ENCODE results near the gene ATP8A2.

Gene ATP8A2

GRCh38 chr13:26034018-26034417 lies 662.2 kb downstream of the ATP8A2 start:
- Histone ChIP-seq H3K36me3 (ENCODE audit: control insufficient read depth, insufficient read depth, low read length) (no peaks in the 10 kb centered on the region), H3K4me1 (ENCODE audit: control insufficient read depth, insufficient read depth, low read length) (no peaks in the 10 kb centered on the region), H3K9me3 (ENCODE audit: control insufficient read depth, insufficient read depth, low read length) (no peaks in the 10 kb centered on the region), H3K4me3 (ENCODE audit: low read depth, low read length) (no peak overlapping the region), H3K27me3 (ENCODE audit: control insufficient read depth, insufficient read depth, low read length) (no peaks in the 10 kb centered on the region), H3K9ac (ENCODE audit: low read depth, low read length) (no peak overlapping the region)

GRCh38 chr13:26036383-26036782 lies 664.6 kb downstream of the ATP8A2 start:
- H3K4me1 ChIP-seq (ENCODE audit: control insufficient read depth, insufficient read depth, low read length), result no peaks in the 10 kb centered on the region
- no peak overlapping the region for H3K9ac ChIP-seq (ENCODE audit: low read depth, low read length)
- no peaks in the 10 kb centered on the region for H3K27me3 ChIP-seq (ENCODE audit: control insufficient read depth, insufficient read depth, low read length)
- H3K9me3 ChIP-seq (ENCODE audit: control insufficient read depth, insufficient read depth, low read length), result no peaks in the 10 kb centered on the region
- H3K4me3 ChIP-seq (ENCODE audit: low read depth, low read length), result no peak overlapping the region
- H3K36me3 ChIP-seq (ENCODE audit: control insufficient read depth, insufficient read depth, low read length), result no peaks in the 10 kb centered on the region

DNA sequence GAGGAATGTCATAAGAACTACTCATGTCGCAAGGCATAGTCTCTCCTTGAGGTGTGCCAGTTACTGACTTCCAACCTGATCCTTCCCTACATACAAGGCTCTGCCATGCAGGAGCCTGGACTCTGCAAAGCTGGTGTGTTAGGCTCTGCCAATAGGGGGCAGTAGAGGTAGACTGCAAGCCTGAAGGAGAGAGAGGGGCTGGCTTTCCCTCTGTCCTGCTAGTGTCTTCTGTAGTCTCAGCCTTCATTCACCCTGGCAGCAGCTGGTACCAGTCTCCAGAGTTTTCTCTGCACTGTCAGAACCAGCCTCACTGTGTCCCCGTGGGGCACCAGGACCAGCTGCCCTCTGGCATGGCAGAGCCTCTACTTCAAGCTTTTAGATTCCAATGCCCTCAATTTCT lies 665.5 kb downstream of the ATP8A2 start:
- Histone ChIP-seq H3K36me3 (ENCODE audit: control insufficient read depth, insufficient read depth, low read length) (no peaks in the 10 kb centered on the region), H3K4me1 (ENCODE audit: control insufficient read depth, insufficient read depth, low read length) (no peaks in the 10 kb centered on the region), H3K9me3 (ENCODE audit: control insufficient read depth, insufficient read depth, low read length) (no peaks in the 10 kb centered on the region), H3K27me3 (ENCODE audit: control insufficient read depth, insufficient read depth, low read length) (no peaks in the 10 kb centered on the region), H3K9ac (ENCODE audit: low read depth, low read length) (no peak overlapping the region), H3K4me3 (ENCODE audit: low read depth, low read length) (no peak overlapping the region)

DNA sequence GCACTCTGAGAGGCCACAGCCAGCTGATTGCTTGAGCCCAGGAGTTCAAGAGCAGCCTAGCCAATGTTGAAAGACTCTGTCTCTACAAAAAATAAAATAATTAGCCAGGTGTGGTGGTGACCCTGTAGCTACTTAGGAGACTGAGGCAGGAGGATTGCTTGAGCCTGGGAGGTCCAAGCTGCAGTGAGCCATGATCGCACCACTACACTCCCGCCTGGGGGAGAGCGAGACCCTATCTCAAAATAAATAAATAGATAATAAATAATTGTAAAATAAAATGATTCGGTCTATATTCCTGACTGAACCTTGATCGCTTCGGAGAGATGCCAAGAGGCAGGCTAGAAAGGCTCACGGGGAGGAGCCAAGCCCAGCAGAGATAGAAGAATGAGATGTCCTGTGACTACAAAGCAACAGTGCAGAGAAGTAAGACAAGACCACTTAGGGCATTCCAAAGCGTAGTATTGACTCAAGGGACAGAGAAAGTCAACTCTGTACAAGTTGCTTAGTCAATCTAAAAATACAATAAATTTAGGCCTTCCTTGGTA lies 667.2 kb downstream of the ATP8A2 start:
- Histone ChIP-seq H3K9ac (ENCODE audit: low read depth, low read length) (no peak overlapping the region), H3K4me3 (ENCODE audit: low read depth, low read length) (no peak overlapping the region), H3K36me3 (ENCODE audit: control insufficient read depth, insufficient read depth, low read length) (no peaks in the 10 kb centered on the region)

GRCh38 chr13:26041444-26041843 lies 669.7 kb downstream of the ATP8A2 start:
- no peaks in the 10 kb centered on the region for H3K4me1 ChIP-seq (ENCODE audit: control insufficient read depth, insufficient read depth, low read length)
- peaks cover 3% of the 10 kb centered on the region for H3K36me3 ChIP-seq (ENCODE audit: control insufficient read depth, insufficient read depth, low read length)
- no peak overlapping the region for H3K4me3 ChIP-seq (ENCODE audit: low read depth, low read length)
- no peak overlapping the region for H3K9ac ChIP-seq (ENCODE audit: low read depth, low read length)
- peaks cover 4% of the 10 kb centered on the region for H3K27me3 ChIP-seq (ENCODE audit: control insufficient read depth, insufficient read depth, low read length)
- H3K9me3 ChIP-seq (ENCODE audit: control insufficient read depth, insufficient read depth, low read length), result no peaks in the 10 kb centered on the region

More for the DNA sequence above, 667.2 kb downstream of the ATP8A2 start:
- no peaks in the 10 kb centered on the region for H3K9me3 ChIP-seq (ENCODE audit: control insufficient read depth, insufficient read depth, low read length)
- no peaks in the 10 kb centered on the region for H3K4me1 ChIP-seq (ENCODE audit: control insufficient read depth, insufficient read depth, low read length)
- H3K27me3 ChIP-seq (ENCODE audit: control insufficient read depth, insufficient read depth, low read length), result no peaks in the 10 kb centered on the region

- H3K4me3 ChIP-seq (ENCODE audit: low read depth, low read length), result no peak overlapping the region
- no peaks in the 10 kb centered on the region for H3K4me1 ChIP-seq (ENCODE audit: control insufficient read depth, insufficient read depth, low read length)
These were observed 671.0 kb downstream of the ATP8A2 start for GRCh38 chr13:26042785-26043184.

DNA sequence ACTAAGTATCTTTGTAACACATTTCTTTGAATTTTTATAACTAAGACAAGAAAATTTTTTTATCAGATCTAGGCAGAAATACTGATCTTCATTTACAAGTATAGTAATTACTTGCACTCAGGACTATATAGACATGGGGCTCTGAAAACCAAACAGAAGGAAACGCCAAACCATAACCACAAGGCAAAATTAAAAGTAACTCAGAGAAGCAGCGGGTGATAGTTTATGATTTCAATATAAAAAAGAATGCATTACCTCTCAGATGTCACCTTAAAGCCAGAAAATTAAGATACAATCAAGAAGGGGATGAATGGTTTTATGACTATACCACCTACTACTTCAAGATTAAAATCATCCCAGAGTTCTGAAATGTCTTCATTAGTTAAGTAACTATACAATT lies 673.4 kb downstream of the ATP8A2 start:
- Histone ChIP-seq H3K9me3 (ENCODE audit: control insufficient read depth, insufficient read depth, low read length) (no peaks in the 10 kb centered on the region), H3K4me1 (ENCODE audit: control insufficient read depth, insufficient read depth, low read length) (no peaks in the 10 kb centered on the region), H3K9ac (ENCODE audit: low read depth, low read length) (no peak overlapping the region), H3K36me3 (ENCODE audit: control insufficient read depth, insufficient read depth, low read length) (peaks cover 4% of the 10 kb centered on the region), H3K4me3 (ENCODE audit: low read depth, low read length) (no peak overlapping the region), H3K27me3 (ENCODE audit: control insufficient read depth, insufficient read depth, low read length) (peaks cover 26% of the 10 kb centered on the region)

More at GRCh38 chr13:26042785-26043184, 671.0 kb downstream of the ATP8A2 start:
- H3K9ac ChIP-seq (ENCODE audit: low read depth, low read length), result no peak overlapping the region
- peaks cover 6% of the 10 kb centered on the region for H3K27me3 ChIP-seq (ENCODE audit: control insufficient read depth, insufficient read depth, low read length)
- peaks cover 4% of the 10 kb centered on the region for H3K36me3 ChIP-seq (ENCODE audit: control insufficient read depth, insufficient read depth, low read length)
- H3K9me3 ChIP-seq (ENCODE audit: control insufficient read depth, insufficient read depth, low read length), result no peaks in the 10 kb centered on the region

- H3K9ac ChIP-seq (ENCODE audit: low read depth, low read length), result no peak overlapping the region
- H3K9me3 ChIP-seq (ENCODE audit: control insufficient read depth, insufficient read depth, low read length), result no peaks in the 10 kb centered on the region
- no peak overlapping the region for H3K4me3 ChIP-seq (ENCODE audit: low read depth, low read length)
- peaks cover 4% of the 10 kb centered on the region for H3K36me3 ChIP-seq (ENCODE audit: control insufficient read depth, insufficient read depth, low read length)
- H3K4me1 ChIP-seq (ENCODE audit: control insufficient read depth, insufficient read depth, low read length), result no peaks in the 10 kb centered on the region
- H3K27me3 ChIP-seq (ENCODE audit: control insufficient read depth, insufficient read depth, low read length), result peaks cover 39% of the 10 kb centered on the region
These were observed 674.9 kb downstream of the ATP8A2 start for GRCh38 chr13:26046639-26047038.

- Histone ChIP-seq H3K36me3 (ENCODE audit: control insufficient read depth, insufficient read depth, low read length) (peaks cover 4% of the 10 kb centered on the region), H3K4me3 (ENCODE audit: low read depth, low read length) (no peak overlapping the region), H3K9me3 (ENCODE audit: control insufficient read depth, insufficient read depth, low read length) (no peaks in the 10 kb centered on the region), H3K4me1 (ENCODE audit: control insufficient read depth, insufficient read depth, low read length) (no peaks in the 10 kb centered on the region), H3K27me3 (ENCODE audit: control insufficient read depth, insufficient read depth, low read length) (peaks cover 40% of the 10 kb centered on the region), H3K9ac (ENCODE audit: low read depth, low read length) (no peak overlapping the region)
These were observed 675.3 kb downstream of the ATP8A2 start for GRCh38 chr13:26047040-26047439.

- peaks cover 3% of the 10 kb centered on the region for H3K4me1 ChIP-seq (ENCODE audit: control insufficient read depth, insufficient read depth, low read length)
- no peaks in the 10 kb centered on the region for H3K9me3 ChIP-seq (ENCODE audit: control insufficient read depth, insufficient read depth, low read length)
- H3K27me3 ChIP-seq (ENCODE audit: control insufficient read depth, insufficient read depth, low read length), result peaks cover 56% of the 10 kb centered on the region
- H3K36me3 ChIP-seq (ENCODE audit: control insufficient read depth, insufficient read depth, low read length), result peaks cover 4% of the 10 kb centered on the region
- peak overlapping the region; percentile 41 for H3K4me3 ChIP-seq (ENCODE audit: low read depth, low read length)
- no peak overlapping the region for H3K9ac ChIP-seq (ENCODE audit: low read depth, low read length)
These were observed 677.0 kb downstream of the ATP8A2 start for GRCh38 chr13:26048741-26049140.

DNA sequence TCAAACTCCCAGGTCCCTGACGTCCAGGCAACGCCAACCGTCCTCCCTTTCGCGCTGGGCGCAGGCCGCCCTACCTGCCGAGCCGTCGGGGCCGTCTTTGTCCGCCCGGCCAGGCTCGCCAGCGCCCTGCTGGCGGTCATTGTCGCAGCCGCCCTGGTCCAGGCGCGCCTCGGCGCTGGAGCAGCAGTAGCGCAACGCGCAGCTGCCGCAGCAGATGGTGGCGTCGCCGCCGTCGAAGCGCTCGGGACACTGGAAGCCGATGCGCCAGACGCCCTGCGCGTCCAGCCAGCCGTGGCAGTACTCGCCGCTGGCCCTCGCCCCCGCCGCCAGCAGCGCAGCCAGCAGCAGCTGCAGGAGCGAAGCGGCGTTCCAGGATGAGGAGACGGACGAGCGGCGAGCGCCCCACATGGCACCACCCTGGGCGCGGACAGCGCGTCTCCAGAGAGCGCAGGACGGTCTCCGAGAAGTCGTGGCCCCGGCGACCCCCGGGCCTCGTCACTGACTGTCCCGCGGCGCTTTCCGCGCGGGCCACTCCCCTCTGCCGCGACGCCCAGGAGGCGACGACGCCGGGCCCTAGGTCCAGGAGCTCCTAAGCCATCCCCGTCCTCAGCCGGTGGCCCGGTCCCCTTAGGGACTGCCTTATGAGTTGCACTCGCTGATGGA lies 678.9 kb downstream of the ATP8A2 start:
- Histone ChIP-seq H3K9me3 (ENCODE audit: control insufficient read depth, insufficient read depth, low read length) (no peaks in the 10 kb centered on the region), H3K27me3 (ENCODE audit: control insufficient read depth, insufficient read depth, low read length) (peaks cover 56% of the 10 kb centered on the region), H3K9ac (ENCODE audit: low read depth, low read length) (no peak overlapping the region), H3K36me3 (ENCODE audit: control insufficient read depth, insufficient read depth, low read length) (peaks cover 4% of the 10 kb centered on the region), H3K4me3 (ENCODE audit: low read depth, low read length) (peak overlapping the region; percentile 41), H3K4me1 (ENCODE audit: control insufficient read depth, insufficient read depth, low read length) (peaks cover 3% of the 10 kb centered on the region)

DNA sequence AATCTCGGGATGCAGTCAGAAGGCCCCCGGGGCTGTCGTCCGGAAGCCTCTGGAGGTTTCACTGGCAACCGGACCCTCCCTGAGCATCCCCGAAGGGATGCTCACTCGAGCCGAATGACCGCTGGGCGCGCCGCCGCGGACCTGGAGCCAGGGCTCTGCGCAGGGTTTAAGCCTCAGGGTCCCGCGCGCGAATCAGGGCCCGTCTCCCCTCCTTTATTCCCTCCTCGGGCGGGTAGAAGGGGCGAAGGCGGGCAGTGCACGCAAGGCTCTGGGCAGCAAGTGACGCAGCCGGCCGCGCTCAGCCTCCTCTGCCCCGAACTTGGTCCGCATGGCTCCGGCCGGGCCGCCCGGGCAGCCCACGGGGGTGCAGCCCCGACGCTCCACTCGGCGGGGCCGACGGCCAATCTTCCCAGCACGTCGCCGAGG lies 679.5 kb downstream of the ATP8A2 start:
- H3K9me3 ChIP-seq (ENCODE audit: control insufficient read depth, insufficient read depth, low read length), result no peaks in the 10 kb centered on the region
- H3K4me3 ChIP-seq (ENCODE audit: low read depth, low read length), result peak overlapping the region; percentile 41
- peaks cover 54% of the 10 kb centered on the region for H3K27me3 ChIP-seq (ENCODE audit: control insufficient read depth, insufficient read depth, low read length)
- peaks cover 3% of the 10 kb centered on the region for H3K36me3 ChIP-seq (ENCODE audit: control insufficient read depth, insufficient read depth, low read length)
- peaks cover 3% of the 10 kb centered on the region for H3K4me1 ChIP-seq (ENCODE audit: control insufficient read depth, insufficient read depth, low read length)
- peak overlapping the region; percentile 47 for H3K9ac ChIP-seq (ENCODE audit: low read depth, low read length)

Measured in iPS-15b (cell line).